Gastrocnemius medialis (tissue), 4 donors: ENCODE data around the gene KLRC1. TPM values are rescaled to one million over a fixed set of nuclear protein-coding genes. Genes with fewer than 3 reads are reported as not detected.
"Not testable (repeated sequence)": the region's sequence is repeated elsewhere in the genome, so short reads cannot be mapped to it uniquely, and the experiment has no call there.

Experiments
- ATAC-seq, 2 donors: fragments of 150-250 bp; one replicate each; pipeline ENCODE4 v1.9.1; 2016
- DNase-seq, 2 donors: peaks; one replicate each; pipeline ENCODE4 v3.0.0-alpha.2; 2019
- H3K27ac ChIP-seq, 4 donors: fragments of 200-600 bp; sonication (generic); 1 replicate in 1 of 4; 2 replicates in 3 of 4; pipeline ENCODE4 v1.5.1; 2016 to 2018; ENCODE audit warnings: mild to moderate bottlenecking in 2 of 4, moderate library complexity in 1 of 4
- H3K27me3 ChIP-seq, 3 donors: fragments of 200-600 bp; sonication (generic) in 2 of 3; 1 replicate in 1 of 3; 2 replicates in 2 of 3; pipeline versions ENCODE4 v1.5.1 to v1.6.0; 2016 to 2019; ENCODE audit warnings: mild to moderate bottlenecking in 1 of 3, moderate library complexity in 1 of 3
- H3K36me3 ChIP-seq, 2 donors: fragments of 200-600 bp; sonication (generic) in 1 of 2; one replicate each; pipeline ENCODE4 v1.5.1; 2017 to 2018
- H3K4me1 ChIP-seq, 2 donors: fragments of 200-600 bp; sonication (generic) in 1 of 2; one replicate each; pipeline ENCODE4 v1.5.1; 2016 to 2017; ENCODE audit warnings: mild to moderate bottlenecking in 2 of 2
- H3K4me3 ChIP-seq, 4 donors: fragments of 200-600 bp; sonication (generic) in 3 of 4; 1 replicate in 1 of 4; 2 replicates in 3 of 4; pipeline ENCODE4 v1.5.1; 2016 to 2019; ENCODE audit warnings: mild to moderate bottlenecking in 2 of 4
- H3K9me3 ChIP-seq, 3 donors: fragments of 200-600 bp; sonication (generic) in 2 of 3; 1 replicate in 1 of 3; 2 replicates in 2 of 3; pipeline ENCODE4 v1.5.1; 2016 to 2019
- CTCF ChIP-seq, 5 experiments: fragments of 450-650 bp in 3 of 5; fragments of 200-600 bp in 2 of 5; sonication (generic) in 2 of 5; IDR thresholded peaks in 4 of 5; conservative IDR thresholded peaks in 1 of 5; 1 replicate in 4 of 5; 2 replicates in 1 of 5; pipeline ENCODE4 v1.5.1; 2016 to 2019; ENCODE audit warnings: antibody characterized with exemption in 5 of 5, mild to moderate bottlenecking in 3 of 5, moderate library complexity in 3 of 5
- POLR2A ChIP-seq, 2 donors: fragments of 450-650 bp; IDR thresholded peaks; one replicate each; pipeline ENCODE4 v1.6.1; 2017; ENCODE audit warnings: antibody characterized with exemption in 2 of 2, mild to moderate bottlenecking in 2 of 2, moderate library complexity in 2 of 2
- in situ Hi-C, 4 donors: fragments of 200-750 bp; cut with MboI; loops; one replicate each; pipeline versions ENCODE4 v1.15.0 to v1.8.0; 2017; ENCODE audit warnings: low sequenced_read_pairs in 4 of 4
- intact Hi-C: fragments of 100-400 bp; cut with DNase I; formaldehyde crosslinking; loops from one replicate; pipeline ENCODE4 v1.15.1; 2023; ENCODE audit warnings: low total_unique reads
- total RNA-seq, 4 donors: library from RNA; depleted of rRNA; stranded (reverse); fragments of >200 nt; gene quantifications; one replicate each; pipeline versions ENCODE4 v1.1.0 to v1.2.3, GENCODE V29; 2016

KLRC1 gene
- total RNA-seq, 4 donors from 2014 or later, result not detected

DNA sequence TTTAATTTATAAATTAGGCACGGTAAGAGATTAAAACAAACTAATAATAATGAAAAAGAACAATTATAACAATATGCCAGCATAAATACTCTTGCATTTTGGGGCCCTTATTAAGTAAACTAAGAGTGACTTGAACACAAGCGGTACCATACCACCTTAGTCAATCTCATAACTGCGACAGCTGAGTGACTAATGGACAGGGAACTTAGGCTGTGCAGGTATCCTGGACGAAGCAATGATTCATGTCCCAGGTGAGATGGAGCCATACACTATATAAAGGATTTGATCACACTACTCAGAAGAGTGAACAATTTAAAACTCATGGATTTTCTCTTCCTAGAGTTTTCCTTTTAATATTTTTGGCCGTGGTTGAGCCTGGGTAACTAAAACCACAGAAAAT lies 47.9 kb downstream of the KLRC1 start:
- intact Hi-C loops, result no loop called here
- Histone ChIP-seq H3K4me1 (no peaks in the 10 kb centered on the region), H3K9me3 (no peaks in the 10 kb centered on the region), H3K36me3 (no peaks in the 10 kb centered on the region), H3K4me3 (no peak overlapping the region), H3K27ac (no peak overlapping the region), H3K27me3 (no peaks in the 10 kb centered on the region)
- ATAC-seq (no peak), DNase-seq (no peak)
- TF ChIP-seq CTCF (IDR thresholded peaks at IDR 0.05 in 4 of 5, conservative IDR thresholded peaks at IDR 0.05 in 1 of 5), result no peak
- no peak for TF ChIP-seq POLR2A (IDR thresholded peaks at IDR 0.05)
- in situ Hi-C loops, result no loop called here

DNA sequence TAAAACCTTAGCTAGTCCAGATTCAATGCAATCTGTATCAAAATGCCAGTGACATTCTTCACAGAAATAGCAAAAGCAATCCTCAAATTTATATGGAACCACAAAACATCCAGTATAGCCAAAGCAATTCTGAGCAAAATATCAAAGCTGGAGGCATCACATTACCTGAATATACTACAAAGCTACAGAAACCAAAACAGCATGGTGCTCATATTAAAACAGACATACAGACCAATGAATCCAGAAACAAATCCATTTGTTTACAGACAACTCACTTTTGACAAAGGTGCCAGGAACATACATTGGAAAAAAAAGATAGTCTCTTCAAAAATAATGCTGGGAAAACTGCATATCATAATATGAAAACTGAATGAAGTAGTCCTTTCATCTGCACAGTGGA lies 48.4 kb downstream of the KLRC1 start:
- H3K27me3 ChIP-seq, result no peaks in the 10 kb centered on the region
- ATAC-seq, result no peak
- TF ChIP-seq CTCF (IDR thresholded peaks at IDR 0.05 in 4 of 5, conservative IDR thresholded peaks at IDR 0.05 in 1 of 5), result no peak
- TF ChIP-seq POLR2A (IDR thresholded peaks at IDR 0.05), result no peak
- no peak overlapping the region for H3K27ac ChIP-seq
- in situ Hi-C loops, result no loop called here
- no peaks in the 10 kb centered on the region for H3K9me3 ChIP-seq
- H3K4me3 ChIP-seq, result no peak overlapping the region
- DNase-seq, result no peak
- H3K4me1 ChIP-seq, result no peaks in the 10 kb centered on the region
- no peaks in the 10 kb centered on the region for H3K36me3 ChIP-seq
- intact Hi-C loops, result no loop called here

GRCh38 chr12:10400829-10401228 lies 52.3 kb downstream of the KLRC1 start:
- Histone ChIP-seq H3K9me3 (no peaks in the 10 kb centered on the region), H3K36me3 (no peaks in the 10 kb centered on the region), H3K4me3 (no peak overlapping the region), H3K4me1 (no peaks in the 10 kb centered on the region), H3K27ac (no peak overlapping the region), H3K27me3 (no peaks in the 10 kb centered on the region)
- DNase-seq, result no peak
- in situ Hi-C loops, result no loop called here
- intact Hi-C loops, result no loop called here
- TF ChIP-seq CTCF (IDR thresholded peaks at IDR 0.05 in 4 of 5, conservative IDR thresholded peaks at IDR 0.05 in 1 of 5) (no peak), POLR2A (IDR thresholded peaks at IDR 0.05) (no peak)
- ATAC-seq, result no peak

DNA sequence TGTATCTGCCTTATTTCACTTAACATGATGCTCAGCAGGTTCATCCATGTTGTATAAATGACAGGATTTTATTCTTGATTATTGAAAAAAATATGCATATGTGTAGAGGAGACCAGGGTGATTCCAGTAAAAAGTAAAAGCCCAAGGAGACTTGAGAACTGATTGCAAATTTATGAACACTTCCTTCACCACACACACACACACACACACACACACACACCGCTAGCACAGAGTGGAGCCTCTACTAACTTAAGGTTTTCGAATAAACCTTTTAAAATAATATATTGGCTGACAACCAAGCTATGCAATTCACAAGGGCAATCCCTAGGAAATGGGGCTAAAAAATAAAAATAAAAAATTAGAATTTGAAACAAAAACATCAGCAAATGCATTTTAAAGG lies 55.0 kb downstream of the KLRC1 start:
- DNase-seq (no peak), ATAC-seq (no peak)
- Histone ChIP-seq H3K36me3 (no peaks in the 10 kb centered on the region), H3K27me3 (no peaks in the 10 kb centered on the region), H3K4me1 (no peaks in the 10 kb centered on the region), H3K4me3 (no peak overlapping the region), H3K9me3 (no peaks in the 10 kb centered on the region), H3K27ac (no peak overlapping the region)
- intact Hi-C loops (no loop called here), in situ Hi-C loops (no loop called here)
- TF ChIP-seq POLR2A (IDR thresholded peaks at IDR 0.05) (no peak), CTCF (IDR thresholded peaks at IDR 0.05 in 4 of 5, conservative IDR thresholded peaks at IDR 0.05 in 1 of 5) (no peak)

DNA sequence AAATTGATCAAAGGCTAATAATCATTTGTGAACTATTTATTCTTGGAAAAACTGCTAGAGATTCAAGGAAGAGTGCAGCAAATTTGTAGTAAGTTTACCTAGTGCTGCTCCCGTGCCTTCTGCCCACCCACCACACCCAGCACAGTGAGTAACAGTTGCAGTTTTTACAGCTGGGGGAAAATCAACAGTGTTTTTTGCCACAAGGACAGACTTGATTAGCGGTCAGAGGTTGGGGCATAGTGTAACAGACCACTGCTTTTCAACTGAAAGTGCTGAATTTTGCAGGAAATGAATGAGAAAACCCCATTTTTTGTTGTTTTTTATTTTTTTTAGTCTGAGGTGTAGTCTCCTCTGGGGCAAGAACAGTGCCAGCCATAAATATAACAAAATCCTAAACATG lies 55.9 kb downstream of the KLRC1 start:
- intact Hi-C loops, result no loop called here
- H3K27me3 ChIP-seq, result no peaks in the 10 kb centered on the region
- in situ Hi-C loops, result no loop called here
- no peak overlapping the region for H3K27ac ChIP-seq
- DNase-seq (no peak), ATAC-seq (no peak)
- no peak for TF ChIP-seq CTCF (IDR thresholded peaks at IDR 0.05 in 4 of 5, conservative IDR thresholded peaks at IDR 0.05 in 1 of 5)
- TF ChIP-seq POLR2A (IDR thresholded peaks at IDR 0.05), result no peak
- peaks cover 0 to under 1% of the 10 kb centered on the region in 2 donors for H3K4me1 ChIP-seq
- no peak overlapping the region for H3K4me3 ChIP-seq
- H3K36me3 ChIP-seq, result no peaks in the 10 kb centered on the region
- H3K9me3 ChIP-seq, result no peaks in the 10 kb centered on the region

- H3K9me3 ChIP-seq, ATAC-seq, H3K4me3 ChIP-seq, DNase-seq, H3K27ac ChIP-seq, H3K4me1 ChIP-seq, in situ Hi-C loops, H3K36me3 ChIP-seq, intact Hi-C loops, H3K27me3 ChIP-seq: not testable (repeated sequence)
Observed at GRCh38 chr12:10396176-10396575, 57.0 kb downstream of the KLRC1 start.
